ENCODE measurements around the gene NDUFS8. TPM values are rescaled to one million over a fixed set of nuclear protein-coding genes. Genes with fewer than 3 reads are reported as not detected.
A peak's percentile ranks its signal among the peaks of the same experiment; 100 is the strongest.

The NDUFS8 gene
- total and polyA plus RNA-seq, 2 of the 13 experiments (the other 11 are each of a cell fraction or from before 2014, with no cell fraction given): 96.7 to 158 TPM

GRCh38 chr11:68037411-68038225, 7.1 kb downstream of the NDUFS8 start (continued):
- no peak for TF ChIP-seq ZNF550 (CRISPR knock-in tag; IDR thresholded peaks at IDR 0.05; ENCODE audit: borderline replicate concordance)

- Histone ChIP-seq H3K4me3 (replicated peaks in 1 of 3; ENCODE audit: insufficient read depth in 1 of 3, low read depth in 2 of 3, low read length in 3 of 3) (peak overlapping the region; percentile 76 to 84 (median 78)), H3K9ac (ENCODE audit: insufficient read depth, low read depth, low read length) (peak overlapping the region; percentile 92), H2AFZ (ENCODE audit: low read length) (no peak overlapping the region), H3K4me2 (ENCODE audit: low read depth, low read length) (peak overlapping the region; percentile 99), H3K79me2 (ENCODE audit: insufficient read depth, low read length) (peaks cover 17% of the 10 kb centered on the region), H3K36me3 (replicated peaks in 1 of 2; ENCODE audit: control insufficient read depth in 1 of 2, insufficient read depth in 2 of 2, low read length in 2 of 2) (peaks cover 5 to 14% of the 10 kb centered on the region in 2 experiments; a peak in 3 of 5 replicates), H3K9me3 (ENCODE audit: low read length) (no peaks in the 10 kb centered on the region), H3K27ac (ENCODE audit: extremely low read length, insufficient read depth, low read length) (peak overlapping the region; percentile 95), H4K20me1 (ENCODE audit: insufficient read depth, low read length) (no peaks in the 10 kb centered on the region), H3K4me1 (ENCODE audit: insufficient read depth, low read length) (peaks cover 30% of the 10 kb centered on the region), H3K27me3 (ENCODE audit: control insufficient read depth in 1 of 2, insufficient read depth in 2 of 2, low read length in 2 of 2) (no peaks in the 10 kb centered on the region)
- WGBS (ENCODE audit: low lambda C conversion rate): no CpG with 5 or more reads among the region's 13 CpGs
- POLR2A ChIA-PET: interaction anchor here (0.5 to 3.5 kb wide), 20 partner anchors 9 to 178 kb away, joined by 3 to 17 read pairs (median 5); partner anchors contain the start of gene ALDH3B1
- CTCF ChIA-PET (ENCODE audit: low intra/inter-chr PET ratio, low total read pairs): no interaction called here
- ATAC-seq (peak; percentile 75), DNase-seq (ENCODE audit: low spot score) (peak; percentile 93), FAIRE-seq (peak; percentile 88)
- in situ Hi-C loops (cut with HindIII; ENCODE audit: extremely low pct_ligation_motif_present, low pct_unique_long_range_greater_than_20kb) (no loop called here), intact Hi-C loops (cut with micrococcal nuclease; ENCODE audit: unreplicated experiment) (loop anchor here (1.0 kb wide), 1 partner anchor 8 kb away; the partner anchor contains the start of gene NDUFS8)
- BruUV-seq (replicated peaks): no TSS peak
- TF ChIP-seq AGO1 (IDR thresholded peaks at IDR 0.05; ENCODE audit: low read depth, low read length, poor library complexity, severe bottlenecking) (peak; percentile 92), TIGD3 (CRISPR knock-in tag; IDR thresholded peaks at IDR 0.05; ENCODE audit: borderline replicate concordance) (no peak), NRL (CRISPR knock-in tag; IDR thresholded peaks at IDR 0.05; ENCODE audit: borderline replicate concordance) (no peak), TEAD2 (CRISPR knock-in tag; IDR thresholded peaks at IDR 0.05) (no peak), ZSCAN30 (CRISPR knock-in tag; IDR thresholded peaks at IDR 0.05) (no peak), KDM3A (CRISPR knock-in tag; IDR thresholded peaks at IDR 0.05; ENCODE audit: low read depth) (peak; percentile 94), YEATS2 (CRISPR knock-in tag; IDR thresholded peaks at IDR 0.05; ENCODE audit: borderline replicate concordance) (0 out of 2 replicates have a peak, but pooled peaks have one; percentile 61), CAMTA2 (CRISPR knock-in tag; IDR thresholded peaks at IDR 0.05; ENCODE audit: borderline replicate concordance) (peak; percentile 51; the same call in 1 of the 2 replicates), ZNF503 (CRISPR knock-in tag; IDR thresholded peaks at IDR 0.05) (peak; percentile 80), HNF4G (IDR thresholded peaks at IDR 0.05; ENCODE audit: borderline replicate concordance, low read depth, low read length) (peak; percentile 95), HNF4G (CRISPR knock-in tag; IDR thresholded peaks at IDR 0.05; ENCODE audit: borderline replicate concordance, low read depth) (peak; percentile 96), ZNF296 (CRISPR knock-in tag; conservative IDR thresholded peaks at IDR 0.05) (peak; percentile 74), ZNF33B (CRISPR knock-in tag; IDR thresholded peaks at IDR 0.05) (no peak), ZNF781 (CRISPR knock-in tag; IDR thresholded peaks at IDR 0.05; ENCODE audit: borderline replicate concordance, not compliant biosample characterization) (peak; percentile 43), SMAD9 (CRISPR knock-in tag; IDR thresholded peaks at IDR 0.05) (no peak), SIX1 (CRISPR knock-in tag; IDR thresholded peaks at IDR 0.05; ENCODE audit: borderline replicate concordance) (peak; percentile 20; the same call in 1 of the 2 replicates), FOXO1 (CRISPR knock-in tag; IDR thresholded peaks at IDR 0.05) (peak; percentile 76), ZFP1 (CRISPR knock-in tag; IDR thresholded peaks at IDR 0.05) (no peak; the same call in 1 of the 2 replicates)
Observed at GRCh38 chr11:68038226-68038717, 7.8 kb downstream of the NDUFS8 start.
